Fibroblast of the aortic adventitia (primary cell): Measurements from ENCODE around the gene TPM2. TPM values are rescaled to one million over a fixed set of nuclear protein-coding genes. Genes with fewer than 3 reads are reported as not detected.

Experiments
- DNase-seq: peaks from one replicate; pipeline ENCODE4 v3.0.0-alpha.2; 2010; ENCODE audit warnings: low read depth
- H3K4me3 ChIP-seq: 2 replicates; pipeline ENCODE4 v1.5.1; 2011; ENCODE audit warnings: low read depth, mild to moderate bottlenecking, control low read depth, low read length, moderate library complexity
- CTCF ChIP-seq: IDR thresholded peaks from 2 replicates; pipeline ENCODE4 v1.5.1; 2011; ENCODE audit warnings: mild to moderate bottlenecking, low read length, control low read depth, inconsistent platforms; ENCODE audit not compliant: insufficient read depth
- total RNA-seq: library from RNA; depleted of rRNA; stranded (reverse); fragments of >200 nt; gene quantifications from 2 replicates; pipeline ENCODE4 v1.2.3, GENCODE V29; 2012; ENCODE audit warnings: low replicate concordance

The TPM2 gene
- total RNA-seq, 1 donor = 484 TPM

GRCh38 chr9:35719546-35719945 is 29.8 kb upstream of the TPM2 start:
- no peak overlapping the region for H3K4me3 ChIP-seq
- no peak for TF ChIP-seq CTCF
- no peak for DNase-seq

GRCh38 chr9:35718721-35719511 is 29.2 kb upstream of the TPM2 start:
- no peak for DNase-seq
- no peak for TF ChIP-seq CTCF

GRCh38 chr9:35717132-35717870 is 27.6 kb upstream of the TPM2 start:
- no peak overlapping the region for H3K4me3 ChIP-seq
- no peak for TF ChIP-seq CTCF
- DNase-seq = no peak

More at GRCh38 chr9:35718721-35719511, 29.2 kb upstream of the TPM2 start:
- H3K4me3 ChIP-seq = no peak overlapping the region

DNA sequence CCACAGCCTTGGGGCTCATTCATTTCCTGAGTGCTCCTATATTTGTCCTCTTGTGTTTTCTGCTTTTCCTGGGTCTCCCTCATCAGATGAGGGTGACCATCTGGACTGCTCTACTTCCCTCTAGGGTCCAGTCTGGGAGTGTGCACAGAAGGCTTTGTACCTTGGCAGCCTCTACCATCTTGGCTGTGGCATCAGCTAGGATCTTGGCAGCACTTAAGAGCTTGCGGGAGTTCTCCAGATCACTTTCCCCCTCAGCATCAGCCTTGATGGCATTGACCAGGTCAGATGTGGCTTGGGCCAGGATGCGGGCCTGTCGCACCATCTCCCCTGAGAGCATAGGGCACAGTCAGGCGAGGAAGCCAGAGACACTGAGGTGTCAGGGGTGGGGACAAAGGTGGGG is 26.5 kb upstream of the TPM2 start:
- no peak for DNase-seq
- H3K4me3 ChIP-seq = no peak overlapping the region
- no peak for TF ChIP-seq CTCF

GRCh38 chr9:35714579-35715252 is 25.0 kb upstream of the TPM2 start:
- H3K4me3 ChIP-seq = no peak overlapping the region
- TF ChIP-seq CTCF = no peak
- DNase-seq = no peak

DNA sequence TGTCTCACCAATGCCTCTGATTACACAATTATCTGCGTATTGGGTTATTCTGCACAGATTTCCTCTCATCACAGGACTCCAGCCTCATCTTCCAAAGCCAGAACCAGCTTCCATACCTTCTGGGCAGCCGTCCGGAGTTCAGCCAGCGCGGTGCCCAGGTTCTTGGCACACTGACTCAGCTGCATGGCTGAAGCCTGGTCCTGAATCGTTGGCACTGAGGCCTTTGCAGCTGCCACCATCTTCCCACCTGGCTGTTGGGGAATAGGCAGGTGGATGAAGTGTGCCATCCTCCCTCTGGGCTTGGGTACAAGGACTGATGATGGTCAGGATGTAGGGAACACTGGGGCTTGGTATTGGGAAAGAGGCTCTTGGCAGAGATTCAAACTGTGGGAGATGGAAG is 24.4 kb upstream of the TPM2 start:
- TF ChIP-seq CTCF = no peak
- no peak for DNase-seq

More for the DNA sequence above, 24.4 kb upstream of the TPM2 start:
- H3K4me3 ChIP-seq = no peak overlapping the region
